Lower leg skin (tissue), 3 donors: ENCODE measurements around the gene RNH1.

Experiments
- CTCF ChIP-seq, 3 donors: fragments of 450-650 bp; IDR thresholded peaks; one replicate each; pipeline ENCODE4 v1.5.1; 2016; ENCODE audit warnings: antibody characterized with exemption in 3 of 3, mild to moderate bottlenecking in 3 of 3, moderate library complexity in 2 of 3
- POLR2A ChIP-seq, 2 donors: fragments of 450-650 bp; IDR thresholded peaks; one replicate each; pipeline ENCODE4 v1.6.1; 2016 to 2017; ENCODE audit warnings: antibody characterized with exemption in 2 of 2, mild to moderate bottlenecking in 1 of 2, moderate library complexity in 1 of 2

DNA sequence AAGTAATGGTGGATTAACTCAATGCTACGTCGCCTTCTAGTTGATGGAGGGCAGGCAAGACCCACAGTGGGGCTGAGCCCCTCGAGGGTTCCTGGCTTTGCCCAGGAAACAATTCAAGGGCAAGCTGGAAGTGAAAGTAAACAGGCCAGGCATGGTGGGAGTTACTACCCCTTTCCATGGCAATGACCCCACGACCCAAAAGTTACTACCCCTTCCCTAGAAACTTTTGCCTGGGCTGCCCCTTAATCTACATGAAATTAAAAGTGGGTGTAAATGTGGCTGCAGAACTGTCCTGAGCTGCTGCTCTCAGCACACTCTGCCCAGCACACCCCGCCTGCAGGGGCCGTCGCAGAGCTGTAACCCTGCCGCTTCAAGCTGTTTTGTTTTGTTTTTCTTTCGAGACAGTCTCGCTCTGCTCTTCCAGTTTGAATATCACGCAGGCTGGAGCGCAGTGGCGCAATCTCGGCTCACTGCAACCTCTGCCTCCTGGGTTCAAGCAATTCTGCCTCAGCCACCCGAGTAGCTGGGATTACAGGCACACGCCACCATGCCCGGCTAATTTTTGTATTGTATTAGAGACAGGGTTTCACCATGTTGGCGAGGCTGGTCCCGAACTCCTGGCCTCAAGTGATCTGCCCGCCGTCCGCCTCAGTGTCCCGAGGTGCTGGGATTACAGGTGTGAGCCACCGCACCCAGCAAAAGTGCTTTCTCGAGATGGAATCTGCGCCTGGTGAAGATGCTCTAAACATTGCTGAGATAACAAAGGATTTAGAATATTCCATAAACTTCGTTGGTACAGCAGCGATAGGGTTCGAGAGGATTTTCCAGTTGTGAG is 5.9 kb upstream of the RNH1 start:
- no peak for TF ChIP-seq CTCF (IDR thresholded peaks at IDR 0.05)
- TF ChIP-seq POLR2A (IDR thresholded peaks at IDR 0.05), result no peak
